ENCODE results near the gene TSC22D1.
"Not testable (repeated sequence)": the region's sequence is repeated elsewhere in the genome, so short reads cannot be mapped to it uniquely, and the experiment has no call there.

TSC22D1 gene

GRCh38 chr13:44575741-44576350, at the start of gene TSC22D1:
Gene TSC22D1 (minus strand): TSS chr13:44576330. CDS start chr13:44576074, 256 bp downstream.
- peak; percentile 56 for DNase-seq (ENCODE audit: low spot score)

DNA sequence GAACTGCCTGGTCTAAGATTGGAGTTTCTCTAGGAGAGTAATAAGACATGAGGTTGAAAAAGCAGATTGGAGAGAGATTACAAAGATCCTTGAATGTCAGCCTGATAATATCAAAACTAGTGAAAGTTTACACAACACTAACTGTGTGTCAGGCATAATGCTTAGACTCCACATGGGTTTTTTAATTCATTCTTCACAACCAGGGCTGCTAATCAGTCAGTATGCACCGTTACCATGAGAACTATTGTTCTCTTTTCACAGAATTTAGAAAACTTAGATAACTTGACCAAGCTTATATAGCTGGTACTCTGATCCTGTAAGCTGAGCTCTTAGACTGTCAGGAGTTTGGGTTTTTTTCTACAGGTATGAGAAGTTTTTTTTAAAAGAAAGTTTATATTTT, 46.6 kb upstream of the TSC22D1 start:
- no peak for DNase-seq (ENCODE audit: low spot score)

- DNase-seq (ENCODE audit: low spot score) = no peak
Measured at GRCh38 chr13:44622261-44622660, 46.1 kb upstream of the TSC22D1 start.

DNA sequence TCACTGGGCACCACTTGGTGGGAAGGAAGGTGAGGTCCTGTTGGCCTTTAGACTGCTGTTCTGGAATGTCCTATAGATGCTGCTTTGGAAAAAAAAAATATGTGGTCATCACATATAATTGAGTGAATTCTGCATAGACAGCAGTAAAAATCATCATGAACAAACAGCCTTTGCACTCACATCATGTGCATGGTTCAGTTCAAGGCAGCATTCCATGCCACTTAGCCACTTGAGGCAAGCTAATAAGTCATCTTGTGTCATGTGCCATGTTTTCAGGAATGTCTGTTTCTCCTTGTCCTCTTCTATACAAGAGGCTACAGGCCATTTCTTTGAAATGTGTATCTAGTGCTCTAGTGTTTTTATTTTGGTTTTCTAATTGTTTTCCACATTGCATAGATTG, 43.9 kb upstream of the TSC22D1 start:
- peak; percentile 87 for DNase-seq (ENCODE audit: low spot score)

GRCh38 chr13:44619651-44620050, 43.5 kb upstream of the TSC22D1 start:
- DNase-seq (ENCODE audit: low spot score) = no peak

- no peak for DNase-seq (ENCODE audit: low spot score)
Measured at GRCh38 chr13:44618326-44618725, 42.2 kb upstream of the TSC22D1 start.

GRCh38 chr13:44617648-44618047, 41.5 kb upstream of the TSC22D1 start:
- DNase-seq (ENCODE audit: low spot score) = no peak

- no peak for DNase-seq (ENCODE audit: low spot score)
Measured at GRCh38 chr13:44609137-44609536, 33.0 kb upstream of the TSC22D1 start.

GRCh38 chr13:44605721-44606120, 29.6 kb upstream of the TSC22D1 start:
- no peak for DNase-seq (ENCODE audit: low spot score)

GRCh38 chr13:44605275-44605674, 29.1 kb upstream of the TSC22D1 start:
- DNase-seq (ENCODE audit: low spot score) = no peak

GRCh38 chr13:44601586-44601985, 25.5 kb upstream of the TSC22D1 start:
- no peak for DNase-seq (ENCODE audit: low spot score)

DNA sequence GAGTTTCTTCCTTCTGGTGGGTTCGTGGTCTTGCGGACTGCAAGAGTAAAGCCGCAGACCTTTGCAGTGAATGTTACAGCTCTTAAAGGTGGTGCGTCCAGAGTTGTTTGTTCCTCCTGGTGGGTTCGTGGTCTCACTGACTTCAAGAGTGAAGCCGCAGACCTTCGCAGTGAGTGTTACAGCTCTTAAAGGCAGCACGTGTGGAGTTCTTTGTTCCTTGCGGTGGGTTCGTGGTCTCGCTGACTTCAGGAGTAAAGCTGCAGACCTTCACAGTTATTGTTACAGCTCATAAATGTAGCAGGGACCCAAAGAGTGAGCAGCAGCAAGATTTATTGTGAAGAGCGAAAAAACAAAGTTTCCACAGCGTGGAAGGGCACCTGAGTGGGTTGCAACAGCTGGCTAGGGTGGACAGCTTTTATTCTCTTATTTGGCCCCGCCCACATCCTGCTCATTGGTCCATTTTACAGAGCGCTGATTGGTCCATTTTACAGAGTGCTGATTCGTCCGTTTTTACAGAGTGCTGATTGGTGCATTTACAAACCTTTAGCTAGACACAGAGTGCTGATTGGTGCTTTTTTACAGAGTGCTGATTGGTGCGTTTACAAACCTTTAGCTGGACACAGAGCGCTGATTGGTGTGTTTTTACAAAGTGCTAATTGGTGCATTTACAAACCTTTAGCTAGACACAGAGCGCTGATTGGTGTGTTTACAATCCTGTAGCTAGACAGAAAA, 17.9 kb upstream of the TSC22D1 start:
- DNase-seq (ENCODE audit: low spot score) = not testable (repeated sequence)

DNA sequence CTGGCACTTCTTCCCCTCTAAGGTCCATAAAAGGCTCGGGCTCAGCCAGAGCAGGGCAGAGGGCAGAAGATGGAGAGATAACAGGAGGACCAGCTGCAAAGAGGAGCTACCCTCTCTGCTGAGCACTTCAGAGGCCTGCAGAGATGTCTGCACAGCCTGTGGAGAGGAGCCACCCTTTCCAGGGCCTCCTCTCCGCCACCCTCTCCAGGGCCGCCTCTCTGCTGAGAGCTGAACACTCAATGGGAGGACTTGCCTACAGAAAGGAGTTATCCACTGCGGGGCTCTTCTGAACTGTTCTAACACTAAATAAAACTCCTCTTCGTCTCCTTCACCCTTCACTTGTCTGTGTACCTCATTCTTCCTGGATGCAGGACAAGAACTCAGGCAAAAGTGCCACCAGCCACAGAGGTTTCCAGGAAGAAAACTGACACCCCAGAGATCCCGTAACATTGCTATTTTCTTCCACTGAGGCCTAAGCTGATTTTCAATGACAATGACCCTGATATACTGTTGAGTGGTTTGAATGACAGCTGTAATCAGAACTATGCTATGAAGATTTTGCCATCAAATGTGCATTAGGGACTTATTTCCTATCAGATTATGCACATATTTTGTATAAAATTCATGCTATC, 16.2 kb upstream of the TSC22D1 start:
- no peak for DNase-seq (ENCODE audit: low spot score)

DNA sequence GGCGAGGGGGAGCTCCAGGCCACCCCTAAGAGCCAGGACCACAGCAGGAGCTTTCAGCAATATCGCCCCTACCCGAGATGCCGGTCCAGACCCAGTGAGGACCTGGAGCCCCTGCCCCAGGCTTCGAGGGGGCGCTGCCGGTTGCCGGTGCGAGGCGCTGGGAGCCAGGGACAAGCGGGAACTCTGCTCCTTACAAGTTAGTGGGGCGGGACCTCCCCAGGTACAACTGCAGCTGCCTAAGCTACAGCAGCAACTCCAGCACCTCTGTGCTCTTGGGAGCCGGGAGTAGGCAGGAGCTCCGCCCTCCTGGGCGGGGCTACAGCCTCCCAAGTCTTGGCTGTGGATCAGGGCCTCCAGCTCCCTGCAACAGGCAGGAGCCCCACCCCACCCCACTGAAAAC, 15.2 kb upstream of the TSC22D1 start:
- no peak for DNase-seq (ENCODE audit: low spot score)

DNA sequence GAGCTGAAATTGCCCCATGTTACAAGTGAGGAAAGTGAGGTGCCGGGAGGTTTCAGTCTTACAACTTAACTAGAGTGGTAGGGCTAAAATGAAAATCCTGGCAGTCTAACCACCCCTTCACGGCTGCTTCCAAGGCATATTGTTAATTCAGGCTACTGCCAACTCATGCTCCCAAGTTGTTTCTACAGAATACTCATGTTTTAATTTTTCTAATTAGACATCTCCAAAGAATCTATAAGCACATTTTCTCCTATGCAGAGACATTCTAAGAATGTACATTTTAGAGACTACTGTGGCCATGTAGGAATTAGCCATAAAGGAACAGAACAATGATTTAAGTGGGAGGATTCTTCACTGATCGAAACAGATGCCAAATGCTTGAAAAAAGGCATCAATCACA, 7.0 kb upstream of the TSC22D1 start:
- no peak for DNase-seq (ENCODE audit: low spot score)

GRCh38 chr13:44578067-44578400, 1.9 kb upstream of the TSC22D1 start:
- DNase-seq (ENCODE audit: low spot score) = no peak

DNA sequence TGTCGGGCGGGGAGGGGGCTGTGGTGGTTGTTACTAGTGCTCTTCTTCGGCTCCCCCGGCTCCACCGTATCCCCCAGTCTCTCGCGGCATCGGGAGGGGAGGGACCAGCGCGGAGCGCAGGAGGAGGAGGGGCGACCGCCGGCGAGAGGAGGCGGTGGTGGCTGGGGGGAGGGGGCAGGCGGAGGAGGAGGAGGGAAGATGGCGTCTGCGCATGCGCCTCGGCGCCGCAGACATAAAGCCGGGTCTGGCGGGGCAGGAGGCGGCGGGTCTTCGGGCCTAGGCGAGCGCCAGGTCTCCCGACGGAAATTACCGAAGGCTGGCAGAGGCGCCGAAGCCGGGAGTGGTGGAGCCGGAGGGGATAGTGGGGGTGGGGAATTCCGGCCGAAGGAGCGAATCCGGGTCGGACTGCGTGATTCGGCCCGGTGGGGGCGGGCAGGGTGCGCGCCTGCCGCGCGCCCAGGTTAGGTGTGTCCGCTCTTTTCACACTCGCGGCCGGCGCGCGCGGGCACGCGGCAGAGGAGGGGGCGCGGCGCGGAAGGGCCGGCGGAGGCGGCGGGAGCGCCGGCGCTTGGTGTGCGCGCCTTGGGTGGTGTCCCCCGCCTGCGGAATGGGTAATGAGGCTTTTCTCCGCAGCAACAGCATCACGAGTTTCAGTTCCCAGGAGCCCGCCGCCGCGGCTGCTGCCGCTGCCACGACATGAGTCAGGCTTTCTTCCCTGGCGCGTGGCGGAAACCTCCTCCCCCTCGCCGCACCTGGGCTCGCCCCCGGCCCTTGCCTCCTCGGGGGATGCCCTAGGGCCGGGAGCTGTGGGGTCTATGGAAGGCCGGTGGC, 1.3 kb upstream of the TSC22D1 start:
- DNase-seq (ENCODE audit: low spot score) = peak; percentile 97

GRCh38 chr13:44576351-44577235, 463 bp upstream of the TSC22D1 start:
- DNase-seq (ENCODE audit: low spot score) = peak; percentile 16

DNA sequence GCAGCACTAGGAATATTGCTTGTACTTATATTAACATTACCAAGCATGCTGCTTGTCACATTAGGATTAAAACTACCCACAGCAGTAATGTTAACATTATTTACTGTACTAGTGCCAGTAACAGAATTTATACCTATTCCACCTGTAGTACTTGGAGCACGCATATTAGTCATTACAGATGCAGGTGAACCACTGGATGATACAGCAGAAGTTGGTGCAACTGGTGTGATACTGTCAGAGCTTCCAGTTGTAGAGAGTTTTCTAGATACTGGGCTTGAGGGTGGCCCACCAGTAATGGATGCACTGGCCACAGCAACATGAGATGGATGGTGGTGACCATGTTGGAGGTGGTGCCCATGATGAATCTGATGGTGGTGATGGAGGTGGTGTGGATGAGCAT, 1.1 kb downstream of the TSC22D1 start:
- DNase-seq (ENCODE audit: low spot score) = no peak

DNA sequence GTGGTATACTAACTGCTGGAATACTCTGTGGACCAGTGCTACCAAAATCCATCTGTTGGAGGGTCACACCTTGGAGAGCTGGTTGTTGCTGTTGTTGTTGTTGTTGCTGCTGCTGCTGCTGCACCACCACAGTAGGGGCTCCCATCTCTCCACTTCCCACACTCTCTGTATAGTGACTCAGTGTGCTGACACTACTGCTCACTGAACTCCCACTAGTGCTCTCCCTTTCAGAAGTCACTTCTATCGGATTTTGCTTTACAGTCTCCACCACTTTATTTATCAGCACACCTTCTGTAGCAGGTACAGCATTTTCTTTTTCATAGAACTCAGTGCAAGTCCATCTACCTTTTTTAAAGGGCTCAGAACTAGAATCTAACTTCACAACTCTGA, 1.7 kb downstream of the TSC22D1 start:
- no peak for DNase-seq (ENCODE audit: low spot score)

- peak; percentile 55 for DNase-seq (ENCODE audit: low spot score)
Measured at GRCh38 chr13:44573790-44574465, 2.2 kb downstream of the TSC22D1 start.

Measured in kidney tubule cell (primary cell).